IMR-90 (cell line): Measurements from ENCODE around the gene SH3BP4. TPM values are rescaled to one million over a fixed set of nuclear protein-coding genes. Genes with fewer than 3 reads are reported as not detected.

Experiments
- ATAC-seq: fragments of 200-7000 bp; cut with Tn5 transposase; 2 replicates; pipeline ENCODE4 v1.9.1; 2020; ENCODE audit warnings: low read depth, mild to moderate bottlenecking, moderate library complexity
- BruUV-seq: library from RNA; stranded (reverse); fragments of 400-500 nt; replicated peaks from 2 replicates; lab custom pipeline; 2021; lab: Mats Ljungman, UMichigan
- CTCF ChIA-PET: fragments of 300-600 bp; formaldehyde crosslinking; extraction: SDS; loops from one replicate; lab custom pipeline; 2021; ENCODE audit warnings: antibody characterized with exemption; lab: Yijun Ruan, JAX
- POLR2A ChIA-PET: fragments of 300-600 bp; sonication (Branson Sonifier 250); formaldehyde crosslinking; loops from one replicate; lab custom pipeline; 2022; ENCODE audit warnings: antibody characterized with exemption; ENCODE audit not compliant: unreplicated experiment; lab: Charles Lee
- DNase-seq: peaks from one replicate; pipeline ENCODE4 v3.0.0; 2013
- H2AFZ ChIP-seq: replicated peaks from 2 replicates; pipeline ENCODE3; 2013; ENCODE audit warnings: low read length, mild to moderate bottlenecking; ENCODE audit not compliant: poor library complexity
- H2AK5ac ChIP-seq: 2 replicates; pipeline ENCODE4 v1.6.1; 2013; ENCODE audit warnings: low read depth, low read length, inconsistent platforms
- H2AK9ac ChIP-seq: replicated peaks from 2 replicates; pipeline ENCODE3; 2013; ENCODE audit warnings: mild to moderate bottlenecking, low read depth, low read length, moderate library complexity; ENCODE audit not compliant: poor library complexity
- H2BK120ac ChIP-seq: 2 replicates; pipeline ENCODE4 v1.6.1; 2013; ENCODE audit warnings: low read depth, low read length, inconsistent platforms
- H2BK15ac ChIP-seq: 3 replicates; pipeline ENCODE4 v1.6.1; 2013; ENCODE audit warnings: low read depth, low read length, inconsistent platforms
- H2BK20ac ChIP-seq: 2 replicates; pipeline ENCODE4 v1.6.1; 2013; ENCODE audit warnings: low read depth, mild to moderate bottlenecking, inconsistent platforms, low read length, moderate library complexity
- H2BK5ac ChIP-seq: 2 replicates; pipeline ENCODE4 v1.6.1; 2013; ENCODE audit warnings: mild to moderate bottlenecking, low read depth, low read length, inconsistent platforms; ENCODE audit not compliant: poor library complexity, severe bottlenecking
- H3K14ac ChIP-seq: replicated peaks from 2 replicates; pipeline ENCODE4 v1.6.1; 2013; ENCODE audit warnings: low read depth, low read length, inconsistent platforms
- H3K18ac ChIP-seq: 2 replicates; pipeline ENCODE4 v1.6.1; 2013; ENCODE audit warnings: low read depth, low read length, control low read depth
- H3K23ac ChIP-seq: 2 replicates; pipeline ENCODE4 v1.6.1; 2013; ENCODE audit warnings: low read depth, low read length, inconsistent platforms
- H3K27ac ChIP-seq: 2 replicates; pipeline ENCODE4 v1.5.1; 2013; ENCODE audit warnings: mild to moderate bottlenecking, control low read depth, low read length; ENCODE audit not compliant: insufficient read depth
- H3K27me3 ChIP-seq: 2 replicates; pipeline ENCODE4 v1.6.1; 2013; ENCODE audit warnings: low read length; ENCODE audit not compliant: control insufficient read depth, insufficient read depth
- H3K36me3 ChIP-seq: 2 replicates; pipeline ENCODE4 v1.6.1; 2013; ENCODE audit warnings: low read length, mixed read lengths; ENCODE audit not compliant: control insufficient read depth, insufficient read depth
- H3K4ac ChIP-seq: 2 replicates; pipeline ENCODE4 v1.6.1; 2013; ENCODE audit warnings: low read depth, low read length, inconsistent platforms
- H3K4me1 ChIP-seq: 2 replicates; pipeline ENCODE4 v1.6.1; 2013; ENCODE audit warnings: low read length, mixed read lengths; ENCODE audit not compliant: control insufficient read depth, insufficient read depth
- H3K4me2 ChIP-seq: 2 replicates; pipeline ENCODE4 v1.6.1; 2013; ENCODE audit warnings: low read depth, mild to moderate bottlenecking, control low read depth, low read length, moderate library complexity
- H3K4me3 ChIP-seq: 2 replicates; pipeline ENCODE4 v1.5.1; 2013; ENCODE audit warnings: low read depth, mild to moderate bottlenecking, control low read depth, low read length, moderate library complexity; ENCODE audit not compliant: insufficient read depth
- H3K56ac ChIP-seq: 2 replicates; pipeline ENCODE4 v1.6.1; 2013; ENCODE audit warnings: low read length, inconsistent platforms; ENCODE audit not compliant: insufficient read depth; ENCODE audit errors: extremely low read depth
- H3K79me1 ChIP-seq, 2 experiments: 2 replicates each; pipeline ENCODE4 v1.6.1; 2013; ENCODE audit warnings: low read length in 2 of 2, inconsistent platforms in 1 of 2, low read depth in 1 of 2
- H3K9ac ChIP-seq: 2 replicates; pipeline ENCODE4 v1.6.1; 2013; ENCODE audit warnings: low read depth, low read length, control low read depth
- H3K9me1 ChIP-seq: 2 replicates; pipeline ENCODE4 v1.6.1; 2013; ENCODE audit warnings: low read length, inconsistent platforms; ENCODE audit not compliant: insufficient read depth
- H3K9me3 ChIP-seq: 2 replicates; pipeline ENCODE4 v1.6.1; 2013; ENCODE audit warnings: low read length; ENCODE audit not compliant: control insufficient read depth, insufficient read depth
- H4K20me1 ChIP-seq: 2 replicates; pipeline ENCODE4 v1.6.1; 2013; ENCODE audit warnings: low read length, inconsistent platforms; ENCODE audit not compliant: insufficient read depth
- H4K5ac ChIP-seq: 2 replicates; pipeline ENCODE4 v1.6.1; 2013; ENCODE audit warnings: mild to moderate bottlenecking, low read depth, low read length, control low read depth
- H4K8ac ChIP-seq, 2 experiments: 2 replicates each; pipeline ENCODE4 v1.6.1; 2013; ENCODE audit warnings: low read depth in 2 of 2, low read length in 2 of 2, control low read depth in 1 of 2, inconsistent platforms in 1 of 2
- H4K91ac ChIP-seq: 2 replicates; pipeline ENCODE4 v1.6.1; 2013; ENCODE audit warnings: low read depth, low read length, inconsistent platforms; ENCODE audit not compliant: insufficient read depth
- RCOR1 ChIP-seq: IDR thresholded peaks from 2 replicates; pipeline ENCODE4 v1.6.1; 2012; ENCODE audit warnings: mild to moderate bottlenecking, low read length, improper control_type of control experiment; ENCODE audit not compliant: insufficient replicate concordance
- WGBS, 2 experiments: methylation state at CpG; one replicate each; pipeline versions ENCODE4 v1.1.5 to v1.1.7; 2013; ENCODE audit warnings: missing lambda C conversion rate in 2 of 2; ENCODE audit not compliant: insufficient read length in 1 of 2; ENCODE audit errors: extremely low coverage in 2 of 2; 5-methylcytosine and 5-hydroxymethylcytosine counted together
- dilution Hi-C: fragments of 300-500 bp; cut with HindIII; formaldehyde crosslinking; loops from one replicate; pipeline ENCODE4 v1.14.3; 2018; ENCODE audit warnings: low sequenced_read_pairs; ENCODE audit not compliant: unreplicated experiment
- in situ Hi-C: fragments of 300-500 bp; cut with MboI; formaldehyde crosslinking; loops from 3 replicates; pipeline ENCODE4 v1.14.3; 2019; ENCODE audit warnings: low sequenced_read_pairs, inconsistent platforms, mixed read lengths
- intact Hi-C: fragments of 100-400 bp; cut with micrococcal nuclease; formaldehyde crosslinking; loops from 2 replicates; pipeline ENCODE4 v1.10.0; 2022
- polyA plus RNA-seq, 3 experiments: library from polyadenylated mRNA; depleted of rRNA; stranded (reverse); fragments of >200 nt; gene quantifications; 2 replicates each; pipeline ENCODE4 v1.2.3, GENCODE V29; 2012; ENCODE audit warnings: low replicate concordance in 1 of 3
- total RNA-seq: library from RNA; depleted of rRNA; stranded (reverse); fragments of >200 nt; gene quantifications from 2 replicates; pipeline ENCODE4 v1.2.3, GENCODE V29; 2012
- TF ChIP-seq, protein P1 (sequence below): fragments of 150-350 bp; IDR thresholded peaks from 2 replicates; pipeline ENCODE4 v1.6.1; 2016; ENCODE audit warnings: low read depth, mild to moderate bottlenecking, low read length, moderate library complexity, borderline replicate concordance

The SH3BP4 gene
- total and polyA plus RNA-seq, 2 of the 4 experiments (the other 2 are of a cell fraction) = 104 to 122 TPM

DNA sequence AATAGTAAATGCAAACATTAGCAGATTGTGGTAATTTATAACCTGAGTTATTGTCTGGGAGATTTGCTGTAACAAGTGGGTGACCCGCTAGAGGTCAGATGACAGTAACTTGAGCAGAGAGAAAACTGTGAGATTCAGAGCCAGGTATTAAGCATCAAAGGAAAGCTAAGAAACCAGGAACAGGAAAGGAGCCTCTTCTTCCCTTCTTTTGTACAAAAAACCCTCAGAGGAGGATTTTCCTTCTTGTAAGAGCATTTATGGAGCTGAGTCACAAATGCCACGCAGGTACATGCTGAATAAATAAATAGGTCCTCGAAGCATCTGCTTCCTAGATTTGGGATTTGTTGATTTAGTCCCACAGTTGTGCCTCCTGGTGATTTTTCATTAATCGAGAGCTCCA lies 146.5 kb downstream of the SH3BP4 start:
- POLR2A ChIA-PET = no interaction called here
- Histone ChIP-seq H3K4me1 (peaks cover 10% of the 10 kb centered on the region), H3K9me1 (peaks cover 4% of the 10 kb centered on the region; the same call in 1 of the 2 replicates), H2AFZ (no peak overlapping the region), H3K9me3 (no peaks in the 10 kb centered on the region), H2BK120ac (peak overlapping the region; percentile 80), H3K4me2 (no peak overlapping the region), H3K9ac (no peak overlapping the region), H2AK5ac (no peak overlapping the region), H3K18ac (peak overlapping the region; percentile 30; the same call in 1 of the 2 replicates), H3K14ac (0 out of 2 replicates have a peak overlapping the region, but pooled peaks have one; percentile 33), H3K56ac (peak overlapping the region; percentile 35; the same call in 1 of the 2 replicates), H3K27ac (no peak overlapping the region), H2BK5ac (peak overlapping the region; percentile 30), H4K5ac (no peak overlapping the region), H3K23ac (no peak overlapping the region; the same call in 1 of the 2 replicates), H2BK15ac (0 out of 3 replicates have a peak overlapping the region, but pooled peaks have one; percentile 37), H3K36me3 (no peaks in the 10 kb centered on the region), H3K4me3 (no peak overlapping the region), H4K91ac (peak overlapping the region; percentile 20; the same call in 1 of the 2 replicates), H3K79me1 (no peaks in the 10 kb centered on the region), H2AK9ac (no peak overlapping the region), H2BK20ac (peak overlapping the region; percentile 78), H4K8ac (peak overlapping the region in 1 of 2 experiments; percentile 29; a peak in 2 of 4 replicates), H4K20me1 (no peaks in the 10 kb centered on the region), H3K27me3 (peaks cover 3% of the 10 kb centered on the region; the same call in 1 of the 2 replicates), H3K4ac (peak overlapping the region; percentile 65; the same call in 1 of the 2 replicates)
- ATAC-seq (no peak), DNase-seq (no peak)
- in situ Hi-C loops (no loop called here), dilution Hi-C loops (no loop called here), intact Hi-C loops (loop anchor here (5.0 kb wide), 1 partner anchor 116 kb away; no protein-coding TSS in a partner anchor)
- no CpG with 5 or more reads among the region's 4 CpGs for WGBS, 2 experiments
- no peak for TF ChIP-seq RCOR1
- TF ChIP-seq, protein P1, sequence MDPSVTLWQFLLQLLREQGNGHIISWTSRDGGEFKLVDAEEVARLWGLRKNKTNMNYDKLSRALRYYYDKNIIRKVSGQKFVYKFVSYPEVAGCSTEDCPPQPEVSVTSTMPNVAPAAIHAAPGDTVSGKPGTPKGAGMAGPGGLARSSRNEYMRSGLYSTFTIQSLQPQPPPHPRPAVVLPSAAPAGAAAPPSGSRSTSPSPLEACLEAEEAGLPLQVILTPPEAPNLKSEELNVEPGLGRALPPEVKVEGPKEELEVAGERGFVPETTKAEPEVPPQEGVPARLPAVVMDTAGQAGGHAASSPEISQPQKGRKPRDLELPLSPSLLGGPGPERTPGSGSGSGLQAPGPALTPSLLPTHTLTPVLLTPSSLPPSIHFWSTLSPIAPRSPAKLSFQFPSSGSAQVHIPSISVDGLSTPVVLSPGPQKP = no peak
- CTCF ChIA-PET = interaction anchor here (1.0 to 1.7 kb wide), 2 partner anchors 9 to 553 kb away, joined by 3 to 4 read pairs; no protein-coding TSS in a partner anchor
- BruUV-seq = no TSS peak
